Cardiac septum (tissue), 1 donor: Measurements from ENCODE around the gene PROP1. TPM values are rescaled to one million over a fixed set of nuclear protein-coding genes. Genes with fewer than 3 reads are reported as not detected.
"Not testable (repeated sequence)": the region's sequence is repeated elsewhere in the genome, so short reads cannot be mapped to it uniquely, and the experiment has no call there.

Experiments used
- DNase-seq: peaks from one replicate; pipeline ENCODE4 v3.0.0-alpha.2; 2020; ENCODE audit warnings: low spot score
- intact Hi-C: fragments of 100-400 bp; cut with DNase I; formaldehyde crosslinking; loops from one replicate; pipeline ENCODE4 v1.14.0; 2022
- total RNA-seq: library from RNA; stranded (reverse); fragmentation: NEBNext Ultra II Directional; extraction: Animal tissue kit (Norgen Biotek cat#: 25700); gene quantifications from one replicate; pipeline ENCODE4 v1.2.1, GENCODE V29; 2021
- donor health status: DM: no; HTN: no; CAD: no.

The PROP1 gene
- total RNA-seq, 1 donor from 2014 or later, result not detected

- intact Hi-C loops, DNase-seq: not testable (repeated sequence)
Observed at GRCh38 chr5:177949656-177950055, 46.4 kb downstream of the PROP1 start.

DNA sequence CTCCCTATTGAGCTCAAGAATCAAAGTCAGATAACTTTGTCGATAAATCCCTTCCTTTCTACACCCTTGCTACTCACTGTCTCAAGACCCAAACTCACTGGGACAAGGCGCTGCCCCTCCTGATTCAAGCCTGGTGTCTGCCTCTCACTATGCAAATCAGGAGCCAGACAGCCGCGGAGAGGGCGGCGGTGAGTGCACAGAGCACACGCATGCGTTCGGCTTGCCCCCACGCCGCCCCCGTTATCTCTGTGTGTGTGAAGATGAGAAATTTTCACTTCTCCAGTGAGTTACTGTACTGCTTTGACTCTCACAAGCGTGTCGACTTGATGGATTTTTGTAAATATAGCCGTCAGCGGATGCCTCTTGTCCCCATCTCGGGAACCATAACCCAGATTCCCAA, 47.0 kb downstream of the PROP1 start:
- intact Hi-C loops, DNase-seq: not testable (repeated sequence)

GRCh38 chr5:177947912-177948311, 48.1 kb downstream of the PROP1 start:
- DNase-seq, intact Hi-C loops: not testable (repeated sequence)

DNA sequence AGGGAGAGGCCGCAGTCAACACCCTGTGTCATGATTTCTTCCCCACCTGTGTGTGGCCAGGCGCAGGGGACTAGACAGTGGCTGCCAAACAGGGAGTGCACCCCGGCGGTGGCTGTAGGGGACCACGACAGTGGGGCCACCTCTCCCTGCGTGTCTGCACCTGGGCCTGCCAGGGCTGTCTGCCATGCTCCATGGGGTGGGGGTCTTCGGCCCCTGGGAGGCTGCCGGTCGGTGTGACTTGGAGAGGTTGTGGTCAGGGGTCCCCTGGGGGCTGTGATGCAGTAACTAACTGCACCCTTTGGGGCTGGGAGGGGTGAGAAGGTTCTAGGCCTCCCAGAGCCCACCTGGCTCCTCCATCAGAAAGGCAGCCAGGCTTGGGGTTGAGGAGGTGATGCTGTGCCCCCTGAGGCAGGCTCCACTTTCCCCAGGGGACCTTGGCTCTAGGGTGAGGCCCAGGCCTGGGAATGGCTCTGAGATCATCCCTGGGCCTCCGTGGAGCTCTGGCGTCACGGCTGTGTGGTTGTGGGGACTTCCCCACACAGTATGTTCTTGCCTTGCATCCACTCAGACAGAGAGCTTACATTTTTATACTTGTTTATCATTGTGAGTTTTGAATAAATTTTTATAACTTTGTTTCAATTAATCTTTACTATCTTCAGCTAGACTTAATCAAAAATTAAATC, 50.3 kb downstream of the PROP1 start:
- DNase-seq, intact Hi-C loops: not testable (repeated sequence)

GRCh38 chr5:177945145-177945544, 50.9 kb downstream of the PROP1 start:
- intact Hi-C loops, DNase-seq: not testable (repeated sequence)

DNA sequence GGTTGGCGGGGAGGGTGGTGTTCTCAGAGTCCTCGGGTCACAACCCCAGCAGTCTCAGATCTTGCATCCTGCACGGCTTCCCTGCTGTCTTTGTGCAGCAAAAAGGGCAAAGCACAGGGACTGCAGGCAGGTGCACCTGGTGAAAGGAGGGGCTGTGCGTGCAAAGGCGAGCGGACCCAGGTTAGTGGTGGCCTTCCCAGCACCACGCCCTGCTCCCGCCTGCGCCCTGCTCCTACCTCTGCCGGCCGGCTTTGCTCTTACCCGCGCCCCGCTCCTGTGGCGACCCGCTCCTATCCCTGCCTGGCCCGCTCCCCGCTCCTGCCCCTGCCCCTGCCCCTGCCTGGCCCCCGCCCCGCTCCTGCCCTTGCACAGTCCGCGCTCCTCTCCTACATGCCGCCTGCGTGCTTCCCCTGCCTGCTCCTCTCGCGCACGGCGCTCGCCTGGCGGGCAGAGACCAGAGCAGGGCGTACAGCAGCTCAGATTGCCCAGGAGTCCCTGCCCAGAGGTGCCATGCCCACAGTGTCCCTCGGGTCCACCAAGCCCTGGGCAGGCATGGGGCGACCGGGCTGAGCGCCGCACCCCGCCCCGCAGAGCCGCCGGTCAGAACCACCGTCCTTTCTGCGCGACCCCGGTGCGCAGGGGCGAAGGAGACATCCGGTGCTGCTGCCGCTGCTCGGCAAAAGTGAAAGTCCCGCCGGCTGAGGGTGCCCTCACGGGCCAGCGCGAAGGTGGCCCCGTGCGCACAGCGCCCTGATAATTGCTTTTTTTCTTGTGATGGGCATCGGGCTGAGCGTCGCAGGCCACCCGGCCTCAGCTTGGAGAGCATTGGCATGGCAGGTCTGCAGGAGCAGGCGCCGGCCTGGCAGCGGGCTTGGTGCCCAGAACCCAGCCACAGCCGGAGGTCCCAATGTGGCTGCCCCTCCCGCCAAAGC, 52.0 kb downstream of the PROP1 start:
- DNase-seq, intact Hi-C loops: not testable (repeated sequence)

GRCh38 chr5:177942896-177943295, 53.1 kb downstream of the PROP1 start:
- intact Hi-C loops, DNase-seq: not testable (repeated sequence)

Other genes with a start within 250 kb of the PROP1 start
- 9.3 TPM for gene FAM153A, start 213.3 kb downstream of the PROP1 start, total RNA-seq
- 2.0 TPM for gene N4BP3, start 117.3 kb upstream of the PROP1 start, total RNA-seq
- 38.3 TPM for gene RMND5B, start 134.8 kb upstream of the PROP1 start, total RNA-seq
- gene NHP2, start 157.6 kb upstream of the PROP1 start, total RNA-seq, result 77.2 TPM
- gene GMCL2, start 191.1 kb upstream of the PROP1 start, total RNA-seq, result not detected
- 105 TPM for gene HNRNPAB, start 208.3 kb upstream of the PROP1 start, total RNA-seq
- 55.3 TPM for gene PHYKPL, start 236.6 kb upstream of the PROP1 start, total RNA-seq